K562 (cell line): ENCODE data around the gene DLL4. TPM values are rescaled to one million over a fixed set of nuclear protein-coding genes. Genes with fewer than 3 reads are reported as not detected.
"Not testable (repeated sequence)": the region's sequence is repeated elsewhere in the genome, so short reads cannot be mapped to it uniquely, and the experiment has no call there.

Source experiments
- ATAC-seq: fragments of 200-7000 bp; cut with Tn5 transposase; 3 replicates; pipeline ENCODE4 v1.9.1; 2020; ENCODE audit warnings: moderate library complexity
- BruUV-seq: library from RNA; stranded (reverse); fragments of 400-500 nt; replicated peaks from 2 replicates; lab custom pipeline; 2021; lab: Mats Ljungman, UMichigan
- CTCF ChIA-PET: fragments of 300-600 bp; formaldehyde crosslinking; extraction: SDS; loops from one replicate; lab custom pipeline; 2021; ENCODE audit warnings: low intra/inter-chr PET ratio; lab: Yijun Ruan, JAX
- POLR2A ChIA-PET: fragments of 300-600, 350-650 bp; sonication (Branson Sonifier 250); formaldehyde crosslinking; extraction: SDS; loops from one replicate; lab custom pipeline; 2021; ENCODE audit warnings: antibody characterized with exemption, inconsistent platforms; lab: Yijun Ruan, JAX
- DNase-seq, 4 experiments: peaks; one replicate each; pipeline versions ENCODE4 v3.0.0 to v3.0.0-alpha.2; 2011 to 2018; ENCODE audit warnings: low spot score in 3 of 4, mixed read lengths in 3 of 4; ENCODE audit errors: extremely low read depth in 1 of 4
- FAIRE-seq: peaks from 2 replicates; lab custom pipeline; 2011; peaks lifted over from hg19 to GRCh38; lab: Jason Lieb, UNC
- H2AFZ ChIP-seq: 2 replicates; pipeline ENCODE4 v1.6.0; 2011; ENCODE audit warnings: low read depth, low read length, control low read depth, inconsistent platforms
- H3K27ac ChIP-seq: fragments of 200-600 bp; 3 replicates; pipeline ENCODE4 v1.8.0; 2011; ENCODE audit warnings: low read depth, mild to moderate bottlenecking, control low read depth, inconsistent platforms, low read length, moderate library complexity, mixed read lengths; ENCODE audit errors: extremely low read depth
- H3K27me3 ChIP-seq, 2 experiments: fragments of 300-600 bp in 1 of 2; 2 replicates in 1 of 2; 3 replicates in 1 of 2; pipeline versions ENCODE4 v1.6.0 to v1.8.0; 2011; ENCODE audit warnings: inconsistent platforms in 2 of 2, low read length in 2 of 2, mild to moderate bottlenecking in 1 of 2, mixed read lengths in 1 of 2, moderate library complexity in 1 of 2; ENCODE audit not compliant: control insufficient read depth in 2 of 2, insufficient read depth in 2 of 2
- H3K36me3 ChIP-seq: fragments of 300-600 bp; 3 replicates; pipeline ENCODE4 v1.8.0; 2011; ENCODE audit warnings: mild to moderate bottlenecking, low read length, inconsistent platforms; ENCODE audit not compliant: control insufficient read depth, insufficient read depth
- H3K4me1 ChIP-seq, 2 experiments: fragments of 200-600 bp in 1 of 2; replicated peaks in 1 of 2; 2 replicates in 1 of 2; 3 replicates in 1 of 2; pipeline versions ENCODE4 v1.5.1 to v1.8.0; 2011; ENCODE audit warnings: inconsistent platforms in 2 of 2, low read length in 2 of 2, mild to moderate bottlenecking in 1 of 2, mixed read lengths in 1 of 2, moderate library complexity in 1 of 2; ENCODE audit not compliant: control insufficient read depth in 2 of 2, insufficient read depth in 2 of 2
- H3K4me2 ChIP-seq: 2 replicates; pipeline ENCODE4 v1.6.1; 2011; ENCODE audit warnings: low read length, control low read depth, inconsistent platforms, mixed read lengths; ENCODE audit not compliant: insufficient read depth
- H3K4me3 ChIP-seq: fragments of 200-600 bp; sonication (generic), shearing (Covaris generic); 2 replicates; pipeline ENCODE4 v1.5.1; 2016; ENCODE audit warnings: control low read depth, inconsistent platforms
- H3K79me2 ChIP-seq: fragments of 200-600 bp; 3 replicates; pipeline ENCODE4 v1.8.0; 2011; ENCODE audit warnings: low read length, inconsistent platforms; ENCODE audit not compliant: control insufficient read depth, insufficient read depth
- H3K9ac ChIP-seq, 2 experiments: 2 replicates each; pipeline versions ENCODE4 v1.6.0 to v1.6.1; 2011; ENCODE audit warnings: low read depth in 2 of 2, low read length in 2 of 2, control low read depth in 1 of 2, inconsistent platforms in 1 of 2, mild to moderate bottlenecking in 1 of 2, mixed read lengths in 1 of 2; ENCODE audit not compliant: insufficient read depth in 1 of 2
- H3K9me1 ChIP-seq: one replicate; pipeline ENCODE4 v1.6.0; 2011; ENCODE audit warnings: inconsistent platforms, mild to moderate bottlenecking, low read length, moderate library complexity; ENCODE audit not compliant: control insufficient read depth, insufficient read depth
- H3K9me3 ChIP-seq: replicated peaks from 2 replicates; pipeline ENCODE4 v1.5.1; 2011; ENCODE audit warnings: low read depth, low read length, inconsistent platforms; ENCODE audit not compliant: control insufficient read depth, insufficient read depth
- H4K20me1 ChIP-seq: replicated peaks from 2 replicates; pipeline ENCODE4 v1.6.1; 2011; ENCODE audit warnings: low read length, inconsistent platforms, mixed read lengths; ENCODE audit not compliant: control insufficient read depth, insufficient read depth
- BHLHE40 ChIP-seq: IDR thresholded peaks from 2 replicates; pipeline ENCODE4 v1.6.1; 2011; ENCODE audit warnings: low read length, improper control_type of control experiment
- CBFA2T2 ChIP-seq: fragments of 450-650 bp; conservative IDR thresholded peaks from 2 replicates; pipeline ENCODE4 v1.6.1; 2017; ENCODE audit warnings: mild to moderate bottlenecking
- CBX2 ChIP-seq: fragments of 200-600 bp; sonication (generic); IDR thresholded peaks from one replicate; pipeline ENCODE4 v1.6.1; 2012; ENCODE audit warnings: mild to moderate bottlenecking, low read length, inconsistent platforms; ENCODE audit not compliant: insufficient read depth, poor library complexity, severe bottlenecking
- HDAC1 ChIP-seq, 2 experiments: fragments of 450-650 bp; IDR thresholded peaks; 2 replicates each; pipeline ENCODE4 v1.6.1; 2016 to 2017; ENCODE audit warnings: inconsistent platforms in 1 of 2, mild to moderate bottlenecking in 1 of 2, moderate library complexity in 1 of 2
- MECOM ChIP-seq: fragments of 250-450 bp; sonication (Bioruptor Pico); IDR thresholded peaks from 2 replicates; pipeline ENCODE4 v1.8.0; 2022; ENCODE audit warnings: inconsistent platforms
- MTA3 ChIP-seq: fragments of 450-650 bp; formaldehyde crosslinking; IDR thresholded peaks from 2 replicates; pipeline ENCODE4 v1.6.1; 2017; ENCODE audit warnings: mild to moderate bottlenecking, borderline replicate concordance
- NFYB ChIP-seq: IDR thresholded peaks from 2 replicates; pipeline ENCODE4 v1.6.1; 2011; ENCODE audit warnings: mild to moderate bottlenecking, moderate library complexity; ENCODE audit not compliant: insufficient read length; ENCODE audit errors: extremely low read depth
- POLR2A ChIP-seq: fragments of 450-650 bp; conservative IDR thresholded peaks from 2 replicates; pipeline ENCODE4 v1.6.1; 2016
- SUPT5H ChIP-seq: fragments of 450-650 bp; IDR thresholded peaks from 2 replicates; pipeline ENCODE4 v1.6.1; 2016
- TAF15 ChIP-seq: fragments of 200-400 bp; formaldehyde crosslinking; IDR thresholded peaks from 2 replicates; pipeline ENCODE4 v1.6.1; 2017; ENCODE audit warnings: mild to moderate bottlenecking, low read depth, low read length, moderate library complexity
- TBP ChIP-seq: optimal IDR thresholded peaks from 2 replicates; pipeline ENCODE3; 2011; ENCODE audit warnings: low read depth, low read length, improper control_type of control experiment
- TRIM24 ChIP-seq, 2 experiments: fragments of 450-650 bp; IDR thresholded peaks; 2 replicates each; pipeline ENCODE4 v1.6.1; 2016
- YBX1 ChIP-seq: fragments of 450-650 bp; IDR thresholded peaks from 2 replicates; pipeline ENCODE4 v1.7.1; 2016; ENCODE audit warnings: mild to moderate bottlenecking
- ZNF184 ChIP-seq: sonication (generic); formaldehyde crosslinking; IDR thresholded peaks from 2 replicates; pipeline ENCODE4 v1.5.0; 2020; ENCODE audit warnings: missing genetic modification reagents
- ZNF75A ChIP-seq: fragments of 450-650 bp; formaldehyde crosslinking; IDR thresholded peaks from 2 replicates; pipeline ENCODE4 v1.4.0; 2020; ENCODE audit warnings: mild to moderate bottlenecking
- WGBS: fragments of 100-300 bp; shearing (Covaris generic); methylation state at CpG from one replicate; pipeline ENCODE4 v1.1.6; 2016; ENCODE audit warnings: low coverage, mixed read lengths; ENCODE audit not compliant: insufficient coverage; ENCODE audit errors: missing lambda C conversion rate; 5-methylcytosine and 5-hydroxymethylcytosine counted together
- in situ Hi-C: fragments of 300-500 bp; cut with MboI; formaldehyde crosslinking; loops from 4 replicates; pipeline ENCODE4 v1.15.0; 2018; ENCODE audit warnings: inconsistent platforms, mixed read lengths
- intact Hi-C: fragments of 100-400 bp; cut with micrococcal nuclease; formaldehyde crosslinking; loops from 2 replicates; pipeline ENCODE4 v1.14.2; 2022
- polyA plus RNA-seq, 8 experiments: library from polyadenylated mRNA; depleted of rRNA in 4 of 8; stranded (reverse) in 5 of 8; unstranded in 3 of 8; fragments of >200 nt; fragmentation: Nextera tagmentation in 2 of 8; fragmentation: Illumina TruSeq in 1 of 8; extraction: Ambion mirVana in 2 of 8; extraction: Trizol in 1 of 8; gene quantifications; 2 replicates each; pipeline versions ENCODE4 v1.2.1 to v1.2.3, GENCODE V29; 2011 to 2014; ENCODE audit warnings: inconsistent platforms in 1 of 8, missing spikeins in 1 of 8
- total RNA-seq, 7 experiments: library from RNA; depleted of rRNA in 6 of 7; stranded (reverse); fragments of >200 nt in 6 of 7; fragmentation: Illumina TruSeq in 2 of 7; extraction: Trizol in 2 of 7; gene quantifications; 2 replicates each; pipeline versions ENCODE4 v1.2.1 to v1.2.3, GENCODE V29; 2011 to 2021; ENCODE audit warnings: low replicate concordance in 1 of 7
- TF ChIP-seq, protein P1 (sequence below), 2 experiments: IDR thresholded peaks in 1 of 2; conservative IDR thresholded peaks in 1 of 2; 2 replicates each; pipeline ENCODE4 v1.6.1; 2016; ENCODE audit warnings: low read depth in 2 of 2, mild to moderate bottlenecking in 1 of 2, missing compliant biosample characterization in 1 of 2, missing genetic modification characterization in 1 of 2, moderate library complexity in 1 of 2

DLL4 gene
- total and polyA plus RNA-seq, 9 of the 15 experiments (the other 6 are each of a cell fraction or from before 2014, with no cell fraction given), result 0.04 to 1.1 (median 0.41) TPM; not detected in 1

DNA sequence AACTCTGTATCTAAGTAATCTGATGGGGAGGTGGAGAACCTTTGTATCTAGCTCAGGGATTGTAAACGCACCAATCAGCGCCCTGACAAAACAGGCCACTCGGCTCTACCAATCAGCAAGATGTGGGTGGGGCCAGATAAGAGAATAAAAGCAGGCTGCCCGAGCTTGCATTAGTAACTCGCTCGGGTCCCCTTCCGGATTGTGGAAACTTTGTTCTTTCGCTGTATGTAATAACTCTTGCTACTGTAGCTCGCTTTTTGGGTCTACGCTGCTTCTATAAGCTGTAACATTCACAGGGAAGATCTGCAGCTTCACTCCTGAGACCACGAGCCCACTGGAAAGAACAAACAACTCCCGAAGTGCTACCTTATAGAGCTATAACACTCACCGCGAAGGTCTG, 33.2 kb downstream of the DLL4 start:
- DNase-seq, ATAC-seq, H3K4me2 ChIP-seq, H3K27ac ChIP-seq, FAIRE-seq, intact Hi-C loops, CTCF ChIA-PET, H3K9me1 ChIP-seq, H3K36me3 ChIP-seq, H3K9ac ChIP-seq, H4K20me1 ChIP-seq, H2AFZ ChIP-seq, BruUV-seq, H3K9me3 ChIP-seq, in situ Hi-C loops, H3K27me3 ChIP-seq, H3K79me2 ChIP-seq, H3K4me3 ChIP-seq: not testable (repeated sequence)
- POLR2A ChIA-PET, result interaction anchor here (0.6 to 0.7 kb wide), 3 partner anchors 9 to 185 kb away, joined by 3 read pairs; partner anchors contain the start of gene CHAC1
- WGBS, result 65% methylated on average over 14 of the region's 14 CpGs
- H3K4me1 ChIP-seq, result peaks cover 0 to 26% of the 10 kb centered on the region in 2 experiments; a peak in 4 of 5 replicates
- TF ChIP-seq POLR2A (peak; percentile 63; the same call in 1 of the 2 replicates), SUPT5H (peak; percentile 33; the same call in 1 of the 2 replicates), MTA3 (peak; percentile 28; the same call in 1 of the 2 replicates), NFYB (peak; percentile 56), TBP (peak; percentile 35)

DNA sequence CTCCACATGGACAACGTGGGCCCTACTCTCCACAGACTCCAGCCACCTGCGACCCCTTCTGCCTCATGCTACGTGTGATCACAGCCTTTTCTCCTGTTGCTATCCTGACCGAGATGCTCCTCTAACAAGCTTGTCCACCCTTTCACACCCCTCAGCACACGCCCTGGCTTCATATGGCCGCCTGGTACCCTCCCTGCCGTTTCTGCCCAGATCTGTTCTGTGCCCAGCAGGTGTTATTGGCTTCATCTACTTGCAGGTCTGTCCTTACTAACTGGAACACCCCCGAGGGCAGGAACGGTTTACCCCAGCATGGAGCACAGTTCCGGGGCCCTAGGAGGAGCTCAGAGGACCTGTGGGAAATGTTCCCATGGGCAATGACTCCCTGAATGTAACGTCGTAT, 34.1 kb downstream of the DLL4 start:
- intact Hi-C loops (no loop called here), in situ Hi-C loops (no loop called here)
- H2AFZ ChIP-seq, result no peak overlapping the region
- no peak overlapping the region for H3K27ac ChIP-seq
- FAIRE-seq (no peak), ATAC-seq (no peak), DNase-seq (no peak)
- H3K9me1 ChIP-seq, result no peaks in the 10 kb centered on the region
- H3K9ac ChIP-seq, result no peak overlapping the region
- H3K4me3 ChIP-seq, result no peak overlapping the region
- H3K9me3 ChIP-seq, result no peaks in the 10 kb centered on the region
- no peaks in the 10 kb centered on the region for H4K20me1 ChIP-seq
- no peaks in the 10 kb centered on the region for H3K79me2 ChIP-seq
- TF ChIP-seq, protein P1, sequence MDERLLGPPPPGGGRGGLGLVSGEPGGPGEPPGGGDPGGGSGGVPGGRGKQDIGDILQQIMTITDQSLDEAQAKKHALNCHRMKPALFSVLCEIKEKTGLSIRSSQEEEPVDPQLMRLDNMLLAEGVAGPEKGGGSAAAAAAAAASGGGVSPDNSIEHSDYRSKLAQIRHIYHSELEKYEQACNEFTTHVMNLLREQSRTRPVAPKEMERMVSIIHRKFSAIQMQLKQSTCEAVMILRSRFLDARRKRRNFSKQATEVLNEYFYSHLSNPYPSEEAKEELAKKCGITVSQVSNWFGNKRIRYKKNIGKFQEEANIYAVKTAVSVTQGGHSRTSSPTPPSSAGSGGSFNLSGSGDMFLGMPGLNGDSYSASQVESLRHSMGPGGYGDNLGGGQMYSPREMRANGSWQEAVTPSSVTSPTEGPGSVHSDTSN (CRISPR knock-in tag; IDR thresholded peaks at IDR 0.05; ENCODE audit: low read depth), result no peak
- TF ChIP-seq, protein P1 (tag; conservative IDR thresholded peaks at IDR 0.05; ENCODE audit: low read depth), result no peak
- no peak for TF ChIP-seq BHLHE40
- no peak for TF ChIP-seq CBFA2T2
- no peak for TF ChIP-seq HDAC1 (IDR thresholded peaks at IDR 0.05)
- no peak for TF ChIP-seq ZNF75A (CRISPR knock-in tag)
- TF ChIP-seq MECOM, result no peak
- no peak for TF ChIP-seq ZNF184 (CRISPR knock-in tag)
- no peak for TF ChIP-seq TRIM24 (IDR thresholded peaks at IDR 0.05)
- no peak for TF ChIP-seq CBX2
- no peak for TF ChIP-seq TAF15
- TF ChIP-seq YBX1, result no peak
- POLR2A ChIA-PET, result interaction anchor here (0.6 to 2.7 kb wide), 5 partner anchors 8 to 33 kb away, joined by 3 to 16 read pairs (median 3); partner anchors contain the start of gene CHAC1
- 0 out of 2 replicates have a peak overlapping the region, but pooled peaks have one; percentile 6 for H3K4me2 ChIP-seq
- H3K27me3 ChIP-seq, result no peaks in the 10 kb centered on the region; a peak in 1 of 5 replicates
- H3K36me3 ChIP-seq, result no peaks in the 10 kb centered on the region
- no TSS peak for BruUV-seq
- 25% methylated on average over 12 of the region's 12 CpGs for WGBS
- CTCF ChIA-PET, result no interaction called here
- peaks cover 0 to 23% of the 10 kb centered on the region in 2 experiments; a peak in 4 of 5 replicates for H3K4me1 ChIP-seq
